Measurements from ENCODE around the gene FAM124A. TPM values are rescaled to one million over a fixed set of nuclear protein-coding genes. Genes with fewer than 3 reads are reported as not detected.
A peak's percentile ranks its signal among the peaks of the same experiment; 100 is the strongest.

Gene FAM124A
- total RNA-seq, 2 experiments from 2014 or later, result 0.44 TPM; not detected in 1

DNA sequence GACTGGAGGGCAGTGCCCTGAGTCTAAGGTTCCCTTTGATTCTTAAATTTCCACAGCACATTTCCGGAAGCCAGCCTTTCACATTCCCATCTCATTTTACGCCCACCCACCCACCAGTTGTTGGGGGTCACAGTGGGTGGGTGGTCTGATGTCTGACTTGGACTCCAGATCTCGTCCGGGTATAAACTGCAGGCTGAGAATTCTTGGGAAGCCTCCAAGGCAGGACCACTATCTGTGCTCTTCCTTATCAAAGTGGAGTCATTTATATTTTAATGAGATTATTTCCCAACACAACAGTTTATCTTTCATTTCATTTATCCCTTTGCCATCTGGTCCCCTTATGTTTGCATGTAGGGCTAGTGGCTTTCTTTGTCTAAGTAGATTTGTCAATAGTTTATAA lies 3.6 kb upstream of the FAM124A start:
- CTCF ChIA-PET (ENCODE audit: unreplicated experiment), result no interaction called here

DNA sequence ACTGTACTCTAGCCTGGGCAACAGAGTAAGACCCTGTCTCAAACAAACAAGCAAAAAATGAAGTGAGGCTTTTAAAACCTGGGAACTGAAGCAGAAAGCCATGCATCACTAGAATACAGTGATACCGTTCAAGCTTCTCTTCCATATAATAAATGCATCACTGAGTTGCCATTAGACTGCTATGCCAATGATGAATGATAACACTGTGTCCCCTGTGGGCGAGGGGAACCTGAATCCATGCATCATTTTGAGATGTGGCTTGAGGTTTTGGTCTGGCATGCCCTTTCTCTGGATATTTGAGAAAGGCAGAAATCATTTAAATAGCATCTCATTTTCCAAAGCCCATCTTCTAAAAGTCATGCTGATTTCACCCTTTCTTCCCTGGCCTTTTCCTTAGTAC lies 1.5 kb upstream of the FAM124A start:
- H3K4me2 ChIP-seq (ENCODE audit: low read length), result no peak overlapping the region
- H3K9me3 ChIP-seq (ENCODE audit: low read length), result no peaks in the 10 kb centered on the region
- intact Hi-C loops (cut with micrococcal nuclease; ENCODE audit: unreplicated experiment), result loop anchor here (5.0 kb wide), 1 partner anchor 67 kb away; no protein-coding TSS in a partner anchor
- no peaks in the 10 kb centered on the region for H3K9me2 ChIP-seq (ENCODE audit: insufficient read depth, low read length)
- no peak overlapping the region for H2AFZ ChIP-seq (ENCODE audit: low read length)
- no peak overlapping the region for H3K4me3 ChIP-seq (ENCODE audit: low read depth, low read length, poor library complexity, severe bottlenecking)
- CTCF ChIA-PET (ENCODE audit: unreplicated experiment), result no interaction called here
- no peak for TF ChIP-seq EZH2phosphoT487 (IDR thresholded peaks at IDR 0.05; ENCODE audit: borderline replicate concordance, low read depth, low read length)
- TF ChIP-seq, protein P1, sequence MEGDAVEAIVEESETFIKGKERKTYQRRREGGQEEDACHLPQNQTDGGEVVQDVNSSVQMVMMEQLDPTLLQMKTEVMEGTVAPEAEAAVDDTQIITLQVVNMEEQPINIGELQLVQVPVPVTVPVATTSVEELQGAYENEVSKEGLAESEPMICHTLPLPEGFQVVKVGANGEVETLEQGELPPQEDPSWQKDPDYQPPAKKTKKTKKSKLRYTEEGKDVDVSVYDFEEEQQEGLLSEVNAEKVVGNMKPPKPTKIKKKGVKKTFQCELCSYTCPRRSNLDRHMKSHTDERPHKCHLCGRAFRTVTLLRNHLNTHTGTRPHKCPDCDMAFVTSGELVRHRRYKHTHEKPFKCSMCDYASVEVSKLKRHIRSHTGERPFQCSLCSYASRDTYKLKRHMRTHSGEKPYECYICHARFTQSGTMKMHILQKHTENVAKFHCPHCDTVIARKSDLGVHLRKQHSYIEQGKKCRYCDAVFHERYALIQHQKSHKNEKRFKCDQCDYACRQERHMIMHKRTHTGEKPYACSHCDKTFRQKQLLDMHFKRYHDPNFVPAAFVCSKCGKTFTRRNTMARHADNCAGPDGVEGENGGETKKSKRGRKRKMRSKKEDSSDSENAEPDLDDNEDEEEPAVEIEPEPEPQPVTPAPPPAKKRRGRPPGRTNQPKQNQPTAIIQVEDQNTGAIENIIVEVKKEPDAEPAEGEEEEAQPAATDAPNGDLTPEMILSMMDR (conservative IDR thresholded peaks at IDR 0.05; ENCODE audit: low read length), result no peak
- peaks cover 5% of the 10 kb centered on the region for H3K4me1 ChIP-seq (ENCODE audit: insufficient read depth, low read length, poor library complexity, severe bottlenecking)
- DNase-seq (ENCODE audit: low spot score), result no peak
- POLR2A ChIA-PET, result no interaction called here
- no peaks in the 10 kb centered on the region for H3K79me2 ChIP-seq (ENCODE audit: insufficient read depth, low read depth, low read length)
- H3K36me3 ChIP-seq (ENCODE audit: insufficient read depth, low read length), result no peaks in the 10 kb centered on the region
- no peak overlapping the region for H3K27ac ChIP-seq (ENCODE audit: low read depth, low read length, poor library complexity, severe bottlenecking)
- no peaks in the 10 kb centered on the region for H4K20me1 ChIP-seq (ENCODE audit: insufficient read depth, low read length)
- BruUV-seq (replicated peaks), result no TSS peak

More for the DNA sequence above, 3.6 kb upstream of the FAM124A start:
- Histone ChIP-seq H4K20me1 (ENCODE audit: insufficient read depth, low read length) (no peaks in the 10 kb centered on the region), H2AFZ (ENCODE audit: low read length) (no peak overlapping the region), H3K4me2 (ENCODE audit: low read length) (no peak overlapping the region), H3K27ac (ENCODE audit: low read depth, low read length, poor library complexity, severe bottlenecking) (no peak overlapping the region), H3K36me3 (ENCODE audit: insufficient read depth, low read length) (no peaks in the 10 kb centered on the region), H3K9me3 (ENCODE audit: low read length) (no peaks in the 10 kb centered on the region), H3K4me3 (ENCODE audit: low read depth, low read length, poor library complexity, severe bottlenecking) (no peak overlapping the region), H3K79me2 (ENCODE audit: insufficient read depth, low read depth, low read length) (no peaks in the 10 kb centered on the region), H3K9me2 (ENCODE audit: insufficient read depth, low read length) (no peaks in the 10 kb centered on the region), H3K4me1 (ENCODE audit: insufficient read depth, low read length, poor library complexity, severe bottlenecking) (peaks cover 5% of the 10 kb centered on the region)
- DNase-seq (ENCODE audit: low spot score), result no peak
- POLR2A ChIA-PET, result no interaction called here
- no TSS peak for BruUV-seq (replicated peaks)
- TF ChIP-seq, protein P1 (conservative IDR thresholded peaks at IDR 0.05; ENCODE audit: low read length), result no peak
- no peak for TF ChIP-seq EZH2phosphoT487 (IDR thresholded peaks at IDR 0.05; ENCODE audit: borderline replicate concordance, low read depth, low read length)
- intact Hi-C loops (cut with micrococcal nuclease; ENCODE audit: unreplicated experiment), result no loop called here

DNA sequence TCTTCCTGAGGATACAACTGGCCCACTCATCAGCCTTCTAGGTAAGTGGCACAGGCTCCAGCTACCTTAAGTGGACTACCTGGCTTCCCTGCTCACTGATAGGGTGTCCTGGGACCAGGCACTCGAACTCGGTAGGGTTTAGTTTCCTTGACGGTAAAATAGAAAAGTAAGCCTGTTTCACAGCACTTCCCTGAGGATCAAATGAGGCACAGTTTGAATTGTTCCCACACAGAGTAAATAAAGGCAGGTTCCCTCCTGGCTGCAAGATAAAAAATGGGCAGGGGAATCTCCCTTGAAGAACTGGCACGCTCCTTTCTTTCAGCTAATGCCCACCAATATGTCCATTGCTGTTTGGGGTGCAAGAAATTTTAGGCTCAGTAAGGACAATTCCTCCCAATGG lies 1.1 kb upstream of the FAM124A start:
- H3K36me3 ChIP-seq (ENCODE audit: insufficient read depth, low read length), result no peaks in the 10 kb centered on the region
- intact Hi-C loops (cut with micrococcal nuclease; ENCODE audit: unreplicated experiment), result loop anchor here (5.0 kb wide), 1 partner anchor 66 kb away; no protein-coding TSS in a partner anchor
- H3K79me2 ChIP-seq (ENCODE audit: insufficient read depth, low read depth, low read length), result no peaks in the 10 kb centered on the region
- TF ChIP-seq, protein P1 (conservative IDR thresholded peaks at IDR 0.05; ENCODE audit: low read length), result no peak
- no peak for TF ChIP-seq EZH2phosphoT487 (IDR thresholded peaks at IDR 0.05; ENCODE audit: borderline replicate concordance, low read depth, low read length)
- no peaks in the 10 kb centered on the region for H3K9me3 ChIP-seq (ENCODE audit: low read length)
- H3K4me2 ChIP-seq (ENCODE audit: low read length), result peak overlapping the region; percentile 86
- no peak overlapping the region for H2AFZ ChIP-seq (ENCODE audit: low read length)
- H3K4me3 ChIP-seq (ENCODE audit: low read depth, low read length, poor library complexity, severe bottlenecking), result no peak overlapping the region
- H3K27ac ChIP-seq (ENCODE audit: low read depth, low read length, poor library complexity, severe bottlenecking), result no peak overlapping the region
- DNase-seq (ENCODE audit: low spot score), result no peak
- ChIA-PET POLR2A (no interaction called here), CTCF (ENCODE audit: unreplicated experiment) (no interaction called here)
- H3K4me1 ChIP-seq (ENCODE audit: insufficient read depth, low read length, poor library complexity, severe bottlenecking), result peaks cover 5% of the 10 kb centered on the region
- no peaks in the 10 kb centered on the region for H4K20me1 ChIP-seq (ENCODE audit: insufficient read depth, low read length)
- BruUV-seq (replicated peaks), result no TSS peak
- no peaks in the 10 kb centered on the region for H3K9me2 ChIP-seq (ENCODE audit: insufficient read depth, low read length)

All from OCI-LY7 (cell line).